HL-60/S4 (cell line): ENCODE measurements around the gene KCNA10.

Experiments used
- in situ Hi-C: fragments of 300-500 bp; cut with MboI; formaldehyde crosslinking; loops from 2 replicates; pipeline ENCODE4 v1.14.3; 2022; ENCODE audit warnings: low sequenced_read_pairs

KCNA10 gene

DNA sequence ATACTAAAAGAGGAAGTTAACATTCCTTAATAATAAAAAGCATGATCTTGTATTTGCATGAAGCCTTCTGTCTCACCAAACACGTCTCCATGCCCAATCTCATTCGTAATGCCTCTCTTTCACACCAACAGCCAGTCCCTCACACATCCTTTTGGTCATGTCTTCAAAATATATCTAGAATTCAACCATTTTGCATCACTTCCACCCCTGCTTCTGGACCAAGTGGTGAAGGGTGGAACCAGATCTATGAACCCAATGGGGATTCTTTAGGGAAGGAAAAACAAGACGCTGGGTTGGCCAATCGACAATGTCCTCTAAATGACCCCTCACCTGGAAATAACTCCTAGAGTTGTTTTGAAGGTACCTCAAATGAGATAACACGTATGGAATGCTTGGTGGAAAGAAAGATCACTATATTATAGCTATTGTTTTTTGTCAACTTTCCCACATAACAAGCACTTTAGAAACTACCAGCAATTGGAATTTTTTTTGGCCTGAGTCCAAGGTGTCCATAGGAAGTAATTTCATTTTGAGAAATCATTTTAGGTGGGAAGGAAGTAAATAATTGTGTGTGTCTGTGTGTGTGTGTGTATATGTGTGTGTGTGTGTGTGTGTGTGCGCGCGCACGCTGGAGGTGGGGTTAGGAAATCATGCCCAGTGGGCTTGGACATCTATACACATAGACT lies at the start of gene KCNA10:
KCNA10 (minus strand) TSS at position 51 of the 686 bp plus-strand sequence. CDS start 388 bp downstream, outside the sequence.
- in situ Hi-C loops, result no loop called here

DNA sequence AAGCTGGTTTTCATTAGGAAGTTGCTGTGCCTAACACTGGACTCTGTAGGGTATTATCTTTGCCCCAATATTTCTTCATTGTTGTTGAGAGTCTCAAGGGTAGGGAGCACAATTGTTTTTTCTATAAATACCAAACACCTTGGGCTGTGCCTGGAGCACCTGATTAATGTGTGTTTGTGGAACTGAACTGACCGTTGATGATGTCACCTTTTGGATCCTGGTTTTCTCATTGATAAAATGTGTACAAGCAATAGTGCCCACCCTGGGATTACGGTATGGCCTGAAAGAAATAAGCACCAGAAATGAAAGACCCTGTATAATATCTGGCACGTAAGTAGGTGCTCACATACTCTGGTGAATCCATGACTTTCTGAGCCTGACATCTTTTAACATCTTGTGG lies 47.9 kb upstream of the KCNA10 start:
- in situ Hi-C loops, result no loop called here

DNA sequence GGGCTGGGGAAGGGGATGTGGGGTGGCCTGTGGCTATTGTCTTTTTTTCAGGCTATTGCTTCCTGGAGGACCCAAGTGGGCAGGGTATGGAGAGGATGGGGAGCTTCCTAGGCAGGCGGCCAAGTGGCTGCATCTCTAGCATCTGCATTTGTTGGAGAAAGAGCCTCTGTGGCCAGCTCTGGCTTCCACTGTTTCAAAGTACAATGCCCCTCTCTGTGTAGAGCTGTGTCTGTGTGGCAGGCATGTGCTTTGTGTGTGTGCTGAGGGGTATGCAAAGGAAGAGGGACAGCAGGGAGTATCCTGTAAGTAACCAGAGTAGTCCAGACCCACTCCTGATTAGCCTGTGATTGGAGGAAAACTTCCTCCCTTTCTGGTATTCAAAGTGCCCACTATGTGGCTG lies 46.6 kb upstream of the KCNA10 start:
- in situ Hi-C loops, result no loop called here

DNA sequence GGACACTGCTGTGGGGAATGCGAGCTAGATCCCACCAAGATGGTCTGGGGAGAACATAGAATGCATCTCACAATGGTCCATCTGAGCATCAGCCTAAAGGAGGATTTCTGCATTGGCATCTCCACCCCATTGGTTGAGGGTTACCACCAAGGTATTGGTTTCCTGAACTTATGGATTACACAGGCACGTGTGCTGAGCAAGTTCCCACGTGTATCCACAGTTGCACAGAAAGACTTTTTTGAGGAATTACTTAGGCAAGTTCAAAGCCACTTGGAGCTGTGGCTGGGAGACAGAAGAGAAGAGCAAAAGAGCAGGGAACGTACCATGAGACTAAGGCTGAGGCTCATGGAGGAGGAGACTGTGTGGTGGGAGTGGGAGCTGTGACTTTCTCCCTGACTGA lies 44.1 kb upstream of the KCNA10 start:
- in situ Hi-C loops, result no loop called here

DNA sequence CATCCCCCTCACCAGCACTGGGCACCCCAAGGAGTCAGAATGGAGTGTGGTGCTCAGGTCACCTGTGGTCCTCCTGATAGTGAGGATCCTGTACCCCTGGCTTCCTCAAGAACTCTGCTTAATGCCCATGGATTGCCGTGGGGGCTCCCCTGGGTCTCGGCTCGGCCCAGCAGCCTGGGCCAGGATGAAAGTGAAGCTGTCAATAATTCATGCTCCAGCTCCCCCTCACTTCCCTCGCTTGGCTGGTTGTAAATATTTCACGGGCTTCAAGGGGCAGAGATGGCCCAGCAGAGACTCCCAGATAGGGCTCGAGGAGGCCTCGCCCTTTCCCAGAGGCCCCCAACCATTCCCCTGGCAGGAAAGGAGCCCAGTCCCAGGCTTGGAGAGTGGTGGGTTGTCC lies 42.6 kb upstream of the KCNA10 start:
- in situ Hi-C loops, result no loop called here

DNA sequence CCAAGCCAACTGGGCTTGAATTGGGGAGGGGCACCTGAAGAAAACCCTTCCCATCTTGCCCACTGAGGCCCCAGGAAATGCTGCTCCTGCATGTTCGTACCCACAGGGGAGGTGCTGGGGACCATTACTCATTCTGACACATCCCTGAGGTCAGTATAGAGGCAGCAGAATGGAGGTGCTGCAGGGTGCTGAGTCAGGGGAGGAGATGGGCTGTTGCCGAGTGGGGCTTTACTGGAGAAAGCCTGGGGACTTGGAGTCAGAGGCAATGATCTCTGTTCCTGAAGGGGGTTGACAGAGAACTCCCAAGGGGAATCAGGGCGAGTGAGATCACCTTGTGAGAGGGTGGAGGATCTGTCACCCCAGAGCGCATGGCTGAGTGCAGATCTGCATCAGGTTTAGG lies 40.2 kb upstream of the KCNA10 start:
- in situ Hi-C loops, result no loop called here

DNA sequence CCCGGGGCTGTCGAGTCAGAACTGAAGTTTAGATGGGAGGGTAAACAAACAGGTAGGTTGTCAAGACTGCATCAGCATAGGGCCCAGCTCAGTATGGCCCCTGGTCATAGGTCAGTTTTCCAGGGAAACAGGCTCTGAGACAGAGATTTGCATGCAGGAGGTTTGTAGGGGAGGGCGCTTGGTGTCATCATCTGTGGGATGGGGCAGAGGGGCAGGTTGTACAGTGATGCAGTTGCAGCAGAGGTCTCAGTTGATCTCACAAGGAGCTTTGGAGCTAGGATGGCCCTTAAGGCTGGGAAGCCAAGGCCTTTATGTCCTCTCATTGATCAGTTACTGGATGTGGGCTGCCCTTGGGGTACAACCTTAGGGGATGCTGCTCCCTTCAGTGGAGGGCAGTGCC lies 38.5 kb upstream of the KCNA10 start:
- in situ Hi-C loops, result no loop called here

DNA sequence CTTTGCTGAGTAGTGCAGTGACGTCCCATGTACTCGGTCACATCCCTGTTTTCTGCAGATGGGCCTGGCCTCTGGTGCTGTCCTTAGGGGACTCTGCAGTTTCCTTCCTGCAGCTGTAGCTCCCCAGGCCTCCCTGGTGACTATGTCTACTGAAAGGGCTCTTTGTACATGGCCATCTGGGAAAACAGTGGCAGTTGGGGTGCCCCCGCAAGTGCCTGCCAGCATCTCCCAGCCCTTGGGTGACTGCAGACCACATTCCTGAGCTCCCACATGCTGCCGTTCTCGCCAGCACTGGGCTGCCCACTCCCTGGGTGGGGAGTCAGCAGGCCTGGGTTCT lies 37.5 kb upstream of the KCNA10 start:
- in situ Hi-C loops, result no loop called here

DNA sequence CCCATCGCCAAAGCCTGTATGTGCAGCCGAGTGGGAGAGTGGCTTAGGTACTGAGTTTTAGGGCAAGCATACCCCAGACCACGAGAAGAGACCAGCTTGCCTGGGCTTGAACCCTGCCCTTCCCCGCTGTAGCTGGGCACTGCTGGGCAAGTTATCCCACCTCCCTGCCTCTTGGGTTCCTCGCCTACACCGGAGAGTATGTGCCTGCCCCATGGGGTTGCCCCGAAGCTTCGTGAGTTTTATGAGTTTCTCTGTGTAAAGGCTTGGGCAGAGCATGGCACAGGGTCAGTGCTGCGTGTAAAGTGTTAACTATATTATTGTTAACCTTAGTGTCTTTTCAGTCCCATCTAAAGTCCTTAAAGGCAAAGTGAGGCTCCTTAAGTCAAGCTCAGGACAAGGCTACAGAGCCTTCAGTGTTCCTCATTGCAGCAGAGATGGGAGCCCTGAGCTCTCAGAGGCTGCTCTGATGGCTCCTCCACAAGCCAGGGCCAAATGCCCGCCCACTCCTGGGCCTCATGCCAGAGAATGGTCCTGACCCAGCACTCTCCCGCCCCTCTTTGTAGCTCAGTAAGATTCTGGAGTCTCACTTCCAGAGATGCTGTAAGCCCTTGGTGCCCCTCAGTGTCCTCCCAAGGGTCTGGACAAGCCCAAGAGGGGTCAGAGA lies 37.0 kb upstream of the KCNA10 start:
- in situ Hi-C loops, result no loop called here

DNA sequence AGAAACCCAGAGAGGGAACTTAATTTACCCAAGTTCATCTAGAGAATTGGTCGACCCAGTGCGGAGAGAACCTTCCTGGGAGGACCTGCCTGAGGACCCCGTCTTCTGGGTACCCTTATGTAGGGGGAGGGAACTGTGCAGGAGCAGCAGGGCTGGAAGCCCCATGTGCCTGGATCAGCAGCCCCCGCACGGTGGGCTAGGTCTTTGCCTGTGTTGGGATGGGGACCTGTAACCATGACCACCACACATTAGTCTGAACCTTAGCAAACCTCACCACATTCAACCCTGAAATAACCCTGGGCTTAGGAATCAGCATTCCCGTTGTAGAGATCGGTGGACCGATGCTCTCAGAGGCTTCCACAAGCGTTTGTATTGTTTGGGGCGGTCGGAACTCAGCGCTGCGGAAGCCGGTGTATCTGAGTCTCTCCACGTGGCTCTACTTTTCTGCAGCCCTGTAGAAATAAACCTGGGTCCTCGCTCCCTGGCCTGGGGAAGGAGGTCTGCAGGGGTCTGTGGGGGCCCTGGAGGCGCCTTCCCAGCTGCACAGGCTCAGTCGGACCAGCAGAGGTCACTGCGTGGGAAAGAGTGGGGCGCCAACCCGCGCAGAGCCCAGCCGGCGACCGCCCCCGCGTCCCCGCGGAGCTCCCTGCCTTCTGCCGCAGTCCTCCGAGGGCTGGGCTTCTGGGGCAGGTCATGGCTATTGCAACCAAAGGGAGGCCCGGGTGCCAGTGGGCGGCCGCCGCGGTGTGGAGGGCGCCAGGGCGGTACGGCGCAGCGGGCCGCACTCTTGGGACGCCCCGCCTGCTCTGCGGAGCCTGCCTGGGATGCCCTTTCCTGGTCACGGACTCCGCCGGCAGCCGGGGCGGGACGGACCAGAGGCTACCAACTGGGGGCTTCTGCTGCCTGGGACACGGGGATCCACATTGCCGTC lies 36.2 kb upstream of the KCNA10 start:
- in situ Hi-C loops, result no loop called here

DNA sequence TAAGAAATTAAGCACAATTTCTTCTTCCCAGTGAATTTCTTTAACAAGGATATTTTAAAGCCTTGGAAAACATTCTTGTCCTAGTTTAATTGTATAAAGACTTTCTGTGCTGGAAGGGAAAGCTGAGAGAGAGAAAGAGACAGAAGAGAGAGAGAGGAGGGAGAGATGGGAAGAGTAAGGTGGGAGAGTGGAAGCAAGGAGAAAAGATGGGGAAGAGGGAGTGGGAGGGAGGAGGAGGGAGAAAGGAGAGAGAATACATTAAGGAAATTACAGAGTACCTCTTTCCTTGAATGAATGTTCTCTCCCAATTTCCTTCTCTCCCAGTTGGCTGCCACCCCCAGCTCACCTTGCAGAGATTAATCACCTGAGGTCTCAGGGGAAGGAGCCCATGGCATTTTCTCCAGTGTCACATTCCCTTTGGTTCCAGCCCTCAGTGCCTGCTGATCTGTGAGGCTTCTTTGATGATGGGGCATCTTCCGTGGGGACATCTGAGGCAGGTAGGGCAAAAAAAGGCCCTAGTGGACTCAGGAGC lies 32.4 kb upstream of the KCNA10 start:
- in situ Hi-C loops, result no loop called here

DNA sequence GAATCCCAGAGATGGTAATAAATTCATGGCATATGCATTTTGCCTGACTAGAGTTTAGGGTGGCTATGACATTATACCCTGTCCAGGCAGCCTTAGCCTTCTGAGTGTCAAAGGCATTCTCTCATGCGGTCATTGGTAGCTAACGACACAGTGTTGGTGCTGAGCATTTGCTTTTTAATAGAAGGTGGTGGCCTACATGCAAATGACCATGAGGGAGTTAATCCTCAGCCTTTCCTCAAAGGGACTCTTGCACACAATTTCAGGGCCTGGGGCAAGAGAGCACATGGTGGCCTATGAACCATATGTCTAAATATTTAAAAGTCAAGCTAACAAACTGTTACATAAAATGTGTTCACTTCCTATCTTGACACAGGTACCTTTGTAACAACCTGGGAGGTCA lies 30.9 kb upstream of the KCNA10 start:
- in situ Hi-C loops, result no loop called here

DNA sequence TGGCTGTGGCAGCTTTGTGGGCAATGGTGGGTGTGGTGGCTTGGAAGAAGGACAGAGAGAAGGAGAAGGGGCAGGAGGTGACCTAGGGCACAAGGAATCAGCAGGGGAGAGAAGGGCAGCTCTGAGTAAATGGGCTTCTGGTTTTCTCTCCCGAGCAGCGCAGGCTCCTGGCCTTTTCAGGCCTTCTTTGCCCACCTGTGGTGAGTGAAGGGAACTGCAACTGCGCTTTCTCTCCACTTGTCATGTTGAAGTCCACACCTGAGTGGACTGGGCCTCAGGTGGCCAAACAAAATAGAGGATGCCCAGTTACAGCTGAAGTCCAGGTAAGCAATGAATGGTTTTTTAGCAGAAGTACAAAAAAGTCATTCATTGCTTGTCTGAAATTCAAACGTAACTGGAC lies 29.4 kb upstream of the KCNA10 start:
- in situ Hi-C loops, result no loop called here

DNA sequence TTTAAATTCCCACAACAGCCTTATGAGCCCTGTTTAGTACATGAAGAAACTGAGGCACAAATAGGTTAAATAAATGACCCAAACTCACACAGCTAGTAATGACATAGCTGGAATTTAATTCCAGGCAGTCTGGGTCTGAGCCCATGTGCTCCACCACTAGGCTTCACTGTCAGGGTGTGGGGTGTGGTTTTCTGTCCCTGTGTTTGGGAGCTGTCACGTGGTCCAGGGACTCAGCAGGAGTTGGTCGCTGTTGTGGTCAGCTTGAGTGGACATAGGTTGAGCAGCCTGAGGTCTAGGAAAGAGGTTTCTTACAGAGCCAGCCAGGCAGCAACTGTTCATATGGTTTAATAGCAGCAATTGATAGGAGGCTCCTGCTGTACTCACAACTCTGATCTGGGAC lies 28.0 kb upstream of the KCNA10 start:
- in situ Hi-C loops, result no loop called here

DNA sequence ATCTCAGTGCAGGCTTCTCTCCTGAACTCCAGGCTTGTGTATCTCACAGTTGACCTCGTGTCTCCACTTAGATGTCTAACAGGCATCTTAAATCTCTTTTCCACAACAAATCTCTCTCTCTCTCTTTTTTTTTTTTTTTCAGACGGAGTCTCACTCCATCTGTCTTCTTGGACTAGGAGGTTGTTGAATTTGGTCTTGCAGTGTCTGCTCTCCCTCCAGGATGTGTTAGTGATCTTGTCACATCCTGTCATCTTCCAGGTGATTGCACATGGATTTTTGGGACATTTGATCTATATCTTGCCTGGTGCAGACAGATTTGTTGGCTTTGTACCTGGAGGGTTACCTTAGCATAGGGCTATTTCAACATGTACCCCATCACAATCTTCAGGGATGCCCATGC lies 26.5 kb upstream of the KCNA10 start:
- in situ Hi-C loops, result no loop called here

DNA sequence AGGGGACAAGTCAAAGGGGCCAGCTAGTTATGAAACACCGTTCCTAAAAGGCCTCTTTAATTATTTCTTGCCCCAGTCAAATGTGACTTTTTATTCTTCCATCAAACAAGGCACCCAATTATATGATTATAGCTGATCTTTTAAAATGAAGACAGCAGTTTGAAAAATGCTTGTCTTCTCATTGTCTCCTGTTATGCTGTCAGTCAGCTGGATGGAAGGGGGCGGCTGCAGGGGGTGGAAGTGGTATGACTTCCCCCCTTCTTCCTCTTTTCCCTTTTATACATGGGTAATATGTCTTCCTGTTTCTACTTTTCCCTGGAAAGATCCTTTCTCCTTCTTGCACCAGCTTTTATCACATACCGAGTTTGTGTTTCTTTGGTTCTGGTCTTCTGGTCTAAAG lies 25.8 kb upstream of the KCNA10 start:
- in situ Hi-C loops, result no loop called here

DNA sequence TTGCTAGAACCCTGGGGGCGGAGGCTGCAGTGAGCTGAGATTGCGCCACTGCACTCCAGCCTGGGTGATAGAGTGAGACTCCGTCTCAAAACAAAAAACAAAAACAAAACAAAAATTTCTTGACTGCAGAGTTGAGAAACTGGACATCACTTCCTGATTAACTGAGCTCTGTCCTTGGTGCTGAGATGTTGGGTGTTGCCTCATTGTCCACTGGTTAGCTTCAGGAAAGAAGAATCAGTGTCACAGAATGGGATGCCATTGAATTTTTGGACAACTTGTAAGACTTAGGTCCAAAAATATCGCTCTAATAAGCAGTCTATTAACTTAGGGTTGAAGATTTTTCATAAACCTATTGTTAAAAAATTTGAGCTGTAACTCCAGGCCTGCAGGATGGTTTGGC lies 23.8 kb upstream of the KCNA10 start:
- in situ Hi-C loops, result no loop called here

DNA sequence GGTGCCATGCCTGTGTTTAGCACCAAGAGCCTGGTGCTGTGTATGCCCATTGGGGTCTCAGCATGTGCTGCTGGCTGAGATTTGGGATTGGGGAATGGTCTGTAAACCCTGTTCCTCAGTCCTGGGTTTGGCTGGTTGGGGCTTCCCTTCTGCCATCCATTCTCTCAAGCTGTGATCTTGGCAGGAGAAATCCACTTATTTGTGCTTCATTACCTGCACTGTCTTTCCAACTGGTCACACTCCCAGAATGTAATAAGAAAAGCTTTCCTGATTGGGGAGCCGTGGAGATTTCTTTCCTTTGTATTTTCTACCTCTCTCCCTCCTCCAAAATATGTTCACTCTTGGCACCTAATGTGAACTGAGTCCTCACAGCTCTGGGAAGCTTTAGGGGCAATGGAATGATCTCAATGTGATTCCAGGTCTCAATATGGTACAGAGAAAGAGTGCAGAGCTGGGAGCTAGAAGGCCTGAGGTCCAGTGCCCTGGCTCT lies 23.0 kb upstream of the KCNA10 start:
- in situ Hi-C loops, result no loop called here

DNA sequence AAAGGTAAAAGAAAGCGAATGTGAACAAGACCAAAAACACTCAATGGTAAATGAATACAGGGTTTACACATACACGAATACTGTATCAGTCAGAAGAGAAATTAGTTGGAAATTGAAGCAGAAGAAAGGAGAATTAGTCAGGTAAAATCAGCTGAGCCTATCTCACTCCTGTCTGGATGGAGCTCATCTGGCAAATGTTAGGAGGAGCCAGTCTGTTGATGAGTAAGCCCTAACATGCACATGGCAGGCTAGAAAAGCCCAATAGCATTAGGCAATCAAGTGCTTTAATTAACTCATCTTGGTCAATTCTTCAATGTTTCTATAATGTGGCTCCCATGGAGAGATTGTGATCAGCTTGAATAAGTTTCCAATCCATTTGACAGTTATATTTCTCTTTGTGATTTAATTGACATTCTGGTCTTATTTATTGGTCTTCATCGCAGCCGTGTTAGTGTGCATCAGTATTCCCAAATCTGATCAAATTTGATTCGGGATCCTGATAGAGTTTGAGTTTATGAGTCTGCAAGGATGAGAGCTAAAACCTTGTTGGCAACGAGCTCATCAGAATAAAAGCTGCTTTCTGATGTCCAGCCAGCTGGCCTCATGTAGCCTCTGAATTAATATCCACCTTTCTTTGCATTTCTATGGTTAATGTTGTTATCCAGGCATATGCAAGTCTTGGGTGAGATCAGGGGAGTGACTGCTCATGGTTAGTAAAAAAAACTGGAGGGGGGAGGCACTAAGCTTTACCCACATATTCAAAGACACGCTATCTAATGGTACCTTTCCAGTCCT lies 22.1 kb upstream of the KCNA10 start:
- in situ Hi-C loops, result no loop called here

DNA sequence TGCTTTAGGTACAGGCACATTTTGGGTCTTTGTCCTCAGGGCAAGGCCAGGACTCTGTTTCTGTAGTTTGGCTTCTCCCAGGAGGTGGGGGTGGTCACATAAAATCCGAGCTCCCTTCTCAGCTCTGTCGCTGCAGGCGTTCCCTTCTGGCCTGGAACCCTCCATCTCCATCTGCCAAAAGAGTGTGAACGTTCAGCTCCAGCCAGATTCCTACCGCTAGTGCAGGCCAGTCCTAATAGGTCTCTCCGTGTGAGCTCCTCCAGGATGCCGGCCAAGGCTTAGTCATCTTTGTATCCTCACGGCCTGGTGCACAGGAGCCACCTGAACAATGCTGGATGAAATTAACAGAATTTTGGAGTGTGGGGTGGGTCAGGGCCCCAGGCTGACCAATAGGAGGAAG lies 19.9 kb upstream of the KCNA10 start:
- in situ Hi-C loops, result loop anchor here (10.0 kb wide), 1 partner anchor 226 kb away; no protein-coding TSS in a partner anchor

DNA sequence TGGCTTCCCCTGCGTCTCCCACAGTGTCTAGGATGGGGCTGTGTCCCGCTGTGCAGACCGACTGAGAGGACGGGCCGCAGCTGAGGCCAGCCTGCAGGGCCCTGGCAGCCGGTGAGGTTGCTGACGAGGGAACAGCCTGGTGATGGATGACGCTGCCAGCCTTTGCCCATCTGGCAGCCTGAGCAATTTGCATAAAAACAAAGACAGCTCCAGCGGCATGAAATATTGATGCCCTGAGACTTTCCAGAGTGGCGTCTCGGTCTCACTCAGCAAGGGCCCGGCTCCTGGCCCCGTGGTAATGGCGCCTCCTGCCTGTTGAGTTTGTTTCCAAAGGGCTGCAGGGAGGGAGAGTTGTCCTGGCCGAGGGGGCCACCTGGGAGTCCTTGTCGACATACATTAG lies 19.1 kb upstream of the KCNA10 start:
- in situ Hi-C loops, result loop anchor here (10.0 kb wide), 1 partner anchor 227 kb away; no protein-coding TSS in a partner anchor
